HepG2 (cell line): ENCODE data around the gene PRR11. TPM values are rescaled to one million over a fixed set of nuclear protein-coding genes. Genes with fewer than 3 reads are reported as not detected.

Experiments
- CHD4 ChIP-seq: fragments of 200-600 bp; sonication (generic); IDR thresholded peaks from 2 replicates; pipeline ENCODE4 v1.7.0; 2017; ENCODE audit warnings: mild to moderate bottlenecking, low read length, borderline replicate concordance
- GABPB1 ChIP-seq: IDR thresholded peaks from 2 replicates; pipeline ENCODE4 v1.6.1; 2016; ENCODE audit warnings: mild to moderate bottlenecking, missing genetic modification reagents, moderate library complexity, missing compliant biosample characterization
- HNF4G ChIP-seq, 2 experiments: sonication (generic) in 1 of 2; formaldehyde crosslinking in 1 of 2; IDR thresholded peaks; 2 replicates each; pipeline versions ENCODE4 v1.4.0 to v1.6.1; 2011 to 2020; ENCODE audit warnings: borderline replicate concordance in 2 of 2, low read depth in 2 of 2, mild to moderate bottlenecking in 2 of 2, low read length in 1 of 2, missing genetic modification reagents in 1 of 2, moderate library complexity in 1 of 2
- IKZF4 ChIP-seq: sonication (generic); formaldehyde crosslinking; IDR thresholded peaks from 2 replicates; pipeline ENCODE4 v1.5.1; 2020; ENCODE audit warnings: borderline replicate concordance, mild to moderate bottlenecking, low read depth, missing genetic modification reagents; ENCODE audit errors: not compliant biosample characterization
- JUND ChIP-seq: sonication (generic); formaldehyde crosslinking; IDR thresholded peaks from 2 replicates; pipeline ENCODE4 v1.8.0; 2022; ENCODE audit warnings: mild to moderate bottlenecking, missing genetic modification reagents
- LCORL ChIP-seq, 2 experiments: fragments of 450-650 bp in 1 of 2; sonication (generic) in 1 of 2; formaldehyde crosslinking in 1 of 2; IDR thresholded peaks; 2 replicates each; pipeline versions ENCODE4 v1.5.0 to v1.6.1; 2017 to 2020; ENCODE audit warnings: antibody characterized with exemption in 1 of 2, missing genetic modification reagents in 1 of 2
- MTA3 ChIP-seq: sonication (generic); formaldehyde crosslinking; IDR thresholded peaks from 2 replicates; pipeline ENCODE4 v1.4.0; 2020; ENCODE audit warnings: missing genetic modification reagents
- NAIF1 ChIP-seq: sonication (generic); formaldehyde crosslinking; IDR thresholded peaks from 2 replicates; pipeline ENCODE4 v1.5.0; 2020; ENCODE audit warnings: mild to moderate bottlenecking, missing genetic modification reagents, borderline replicate concordance
- NONO ChIP-seq, 2 experiments: fragments of 450-650 bp in 1 of 2; sonication (generic) in 1 of 2; formaldehyde crosslinking in 1 of 2; IDR thresholded peaks in 1 of 2; conservative IDR thresholded peaks in 1 of 2; 2 replicates each; pipeline versions ENCODE4 v1.6.1 to v1.8.0; 2017 to 2022; ENCODE audit warnings: mild to moderate bottlenecking in 1 of 2, missing genetic modification reagents in 1 of 2, moderate library complexity in 1 of 2
- NR2C2 ChIP-seq: sonication (generic); formaldehyde crosslinking; IDR thresholded peaks from 2 replicates; pipeline ENCODE4 v1.4.0; 2020; ENCODE audit warnings: missing genetic modification reagents, mild to moderate bottlenecking, moderate library complexity, borderline replicate concordance
- POLR2AphosphoS2 ChIP-seq: IDR thresholded peaks from 2 replicates; pipeline ENCODE4 v1.6.1; 2011; ENCODE audit warnings: low read depth, low read length, improper control_type of control experiment
- PRMT3 ChIP-seq: sonication (generic); formaldehyde crosslinking; IDR thresholded peaks from 2 replicates; pipeline ENCODE4 v1.8.1; 2022; ENCODE audit warnings: low read depth, mild to moderate bottlenecking, moderate library complexity, missing genetic modification reagents, borderline replicate concordance
- SPEN ChIP-seq: sonication (generic); formaldehyde crosslinking; IDR thresholded peaks from 2 replicates; pipeline ENCODE4 v1.5.1; 2020; ENCODE audit warnings: low read depth, mild to moderate bottlenecking, missing genetic modification reagents
- SRSF9 ChIP-seq: fragments of 200-400 bp; formaldehyde crosslinking; IDR thresholded peaks from 2 replicates; pipeline ENCODE4 v1.6.1; 2018; ENCODE audit warnings: borderline replicate concordance, mild to moderate bottlenecking, low read depth, low read length; ENCODE audit not compliant: insufficient read depth, poor library complexity, severe bottlenecking
- TEAD2 ChIP-seq: sonication (generic); formaldehyde crosslinking; IDR thresholded peaks from 2 replicates; pipeline ENCODE4 v1.9.0; 2021; ENCODE audit warnings: missing genetic modification reagents
- TFE3 ChIP-seq: IDR thresholded peaks from 2 replicates; pipeline ENCODE4 v1.6.1; 2016
- ZFP36L1 ChIP-seq: sonication (generic); formaldehyde crosslinking; IDR thresholded peaks from 2 replicates; pipeline ENCODE4 v1.8.0; 2022; ENCODE audit warnings: mild to moderate bottlenecking, missing genetic modification reagents, moderate library complexity
- ZFP36L2 ChIP-seq: sonication (generic); formaldehyde crosslinking; IDR thresholded peaks from 2 replicates; pipeline ENCODE4 v1.4.0; 2020; ENCODE audit warnings: missing genetic modification reagents
- ZKSCAN8 ChIP-seq: IDR thresholded peaks from 2 replicates; pipeline ENCODE4 v1.6.1; 2016; ENCODE audit warnings: borderline replicate concordance, missing genetic modification reagents, missing compliant biosample characterization
- ZNF530 ChIP-seq: sonication (generic); formaldehyde crosslinking; IDR thresholded peaks from 2 replicates; pipeline ENCODE4 v1.5.0; 2020; ENCODE audit warnings: low read depth, mild to moderate bottlenecking, missing genetic modification reagents
- ZNF776 ChIP-seq: sonication (generic); formaldehyde crosslinking; IDR thresholded peaks from 2 replicates; pipeline ENCODE4 v1.4.0; 2020; ENCODE audit warnings: mild to moderate bottlenecking, missing genetic modification reagents
- polyA plus RNA-seq, 8 experiments: library from polyadenylated mRNA; depleted of rRNA in 3 of 8; stranded (reverse) in 7 of 8; unstranded in 1 of 8; fragments of >200 nt; fragmentation: Illumina TruSeq in 4 of 8; extraction: Trizol in 4 of 8; gene quantifications; 2 replicates each; pipeline versions ENCODE4 v1.2.1 to v1.2.3, GENCODE V29; 2011 to 2016; ENCODE audit warnings: low read depth in 4 of 8, missing spikeins in 1 of 8, mixed read lengths in 1 of 8; ENCODE audit not compliant: insufficient read depth in 1 of 8
- total RNA-seq, 5 experiments: library from RNA; depleted of rRNA; stranded (reverse); fragments of >200 nt; fragmentation: Illumina TruSeq; extraction: Trizol; gene quantifications; 2 replicates each; pipeline ENCODE4 v1.2.3, GENCODE V29; 2016; ENCODE audit warnings: low read depth in 1 of 5
- TF ChIP-seq, protein P1 (sequence below): sonication (generic); formaldehyde crosslinking; IDR thresholded peaks from 2 replicates; pipeline ENCODE4 v1.4.0; 2020; ENCODE audit warnings: missing genetic modification reagents, mild to moderate bottlenecking, borderline replicate concordance

Gene PRR11
- total and polyA plus RNA-seq, 2 of the 13 experiments (the other 11 are each of a cell fraction or from before 2014, with no cell fraction given), result 35.7 to 39.2 TPM

DNA sequence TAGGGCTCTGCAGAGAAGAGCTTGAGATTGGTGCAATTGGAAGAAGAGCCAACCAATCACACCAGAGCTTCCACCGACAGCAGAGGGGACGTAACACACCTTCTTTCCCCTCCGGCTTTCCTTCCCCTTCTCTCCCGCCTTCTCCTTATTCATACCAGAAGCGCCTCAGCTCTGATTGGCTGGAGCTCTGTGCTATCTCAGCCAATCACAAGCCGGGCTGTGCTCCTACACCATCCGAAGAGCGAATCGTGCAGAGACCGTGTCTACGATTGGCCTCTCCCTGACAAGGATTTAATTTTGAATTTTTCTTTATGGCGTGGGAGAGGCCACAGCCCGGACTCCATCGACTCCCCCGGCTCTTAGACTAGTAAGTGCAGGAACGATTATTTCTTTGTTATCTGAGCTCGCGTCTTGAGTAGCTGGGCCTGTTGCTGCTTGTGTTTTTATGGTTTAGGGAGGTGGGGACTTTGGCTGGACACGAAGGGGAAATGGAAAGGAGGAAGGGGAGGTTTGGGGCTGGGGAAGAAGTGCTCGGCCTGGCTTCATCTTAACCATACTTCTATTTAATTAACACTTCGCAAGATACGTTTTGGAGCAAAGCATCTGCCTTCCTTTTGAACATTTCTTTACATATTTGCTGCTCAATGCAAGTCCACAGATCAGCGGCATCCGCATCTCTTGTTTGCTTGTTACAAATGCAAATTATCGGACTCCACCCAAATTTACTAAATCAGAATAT is at the start of gene PRR11 (continued):
- TF ChIP-seq, protein P1, sequence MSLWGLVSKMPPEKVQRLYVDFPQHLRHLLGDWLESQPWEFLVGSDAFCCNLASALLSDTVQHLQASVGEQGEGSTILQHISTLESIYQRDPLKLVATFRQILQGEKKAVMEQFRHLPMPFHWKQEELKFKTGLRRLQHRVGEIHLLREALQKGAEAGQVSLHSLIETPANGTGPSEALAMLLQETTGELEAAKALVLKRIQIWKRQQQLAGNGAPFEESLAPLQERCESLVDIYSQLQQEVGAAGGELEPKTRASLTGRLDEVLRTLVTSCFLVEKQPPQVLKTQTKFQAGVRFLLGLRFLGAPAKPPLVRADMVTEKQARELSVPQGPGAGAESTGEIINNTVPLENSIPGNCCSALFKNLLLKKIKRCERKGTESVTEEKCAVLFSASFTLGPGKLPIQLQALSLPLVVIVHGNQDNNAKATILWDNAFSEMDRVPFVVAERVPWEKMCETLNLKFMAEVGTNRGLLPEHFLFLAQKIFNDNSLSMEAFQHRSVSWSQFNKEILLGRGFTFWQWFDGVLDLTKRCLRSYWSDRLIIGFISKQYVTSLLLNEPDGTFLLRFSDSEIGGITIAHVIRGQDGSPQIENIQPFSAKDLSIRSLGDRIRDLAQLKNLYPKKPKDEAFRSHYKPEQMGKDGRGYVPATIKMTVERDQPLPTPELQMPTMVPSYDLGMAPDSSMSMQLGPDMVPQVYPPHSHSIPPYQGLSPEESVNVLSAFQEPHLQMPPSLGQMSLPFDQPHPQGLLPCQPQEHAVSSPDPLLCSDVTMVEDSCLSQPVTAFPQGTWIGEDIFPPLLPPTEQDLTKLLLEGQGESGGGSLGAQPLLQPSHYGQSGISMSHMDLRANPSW (CRISPR knock-in tag), result no peak
- TF ChIP-seq PRMT3 (CRISPR knock-in tag), result 0 out of 2 replicates have a peak, but pooled peaks have one; percentile 79
- no peak for TF ChIP-seq SRSF9
- no peak for TF ChIP-seq GABPB1 (CRISPR knock-in tag)
- TF ChIP-seq ZFP36L2 (CRISPR knock-in tag), result no peak
- TF ChIP-seq TEAD2, result no peak
- TF ChIP-seq POLR2AphosphoS2, result no peak
- no peak for TF ChIP-seq NONO (IDR thresholded peaks at IDR 0.05)
- no peak for TF ChIP-seq NONO (CRISPR knock-in tag; conservative IDR thresholded peaks at IDR 0.05)
- TF ChIP-seq NR2C2, result no peak
- no peak for TF ChIP-seq ZKSCAN8 (CRISPR knock-in tag)
- TF ChIP-seq TFE3 (CRISPR knock-in tag), result no peak
- TF ChIP-seq SPEN, result no peak
- no peak for TF ChIP-seq HNF4G (IDR thresholded peaks at IDR 0.05; ENCODE audit: borderline replicate concordance, low read depth, low read length)
- no peak for TF ChIP-seq HNF4G (CRISPR knock-in tag; IDR thresholded peaks at IDR 0.05; ENCODE audit: borderline replicate concordance, low read depth)
- no peak for TF ChIP-seq IKZF4
- no peak for TF ChIP-seq ZNF776 (CRISPR knock-in tag)
- no peak for TF ChIP-seq LCORL (IDR thresholded peaks at IDR 0.05)
- no peak for TF ChIP-seq LCORL (CRISPR knock-in tag; IDR thresholded peaks at IDR 0.05)
- TF ChIP-seq ZFP36L1, result peak; percentile 100
- TF ChIP-seq MTA3 (CRISPR knock-in tag), result no peak
- TF ChIP-seq ZNF530 (CRISPR knock-in tag), result no peak
- TF ChIP-seq CHD4, result no peak; the same call in 1 of the 2 replicates
- TF ChIP-seq NAIF1 (CRISPR knock-in tag), result no peak
- TF ChIP-seq JUND (CRISPR knock-in tag), result no peak; the same call in 1 of the 2 replicates
